ENCODE results near the gene FFAR3.

FFAR3 gene

GRCh38 chr19:35357867-35358573 lies at the start of gene FFAR3:
FFAR3 (plus strand) TSS chr19:35358460; CDS start chr19:35358891, 431 bp downstream.
- peak; percentile 16 to 45 for ATAC-seq

- ATAC-seq = no peak
These were observed 49.4 kb upstream of the FFAR3 start for GRCh38 chr19:35308910-35309309.

GRCh38 chr19:35309481-35310279 lies 48.6 kb upstream of the FFAR3 start:
- no peak for ATAC-seq

DNA sequence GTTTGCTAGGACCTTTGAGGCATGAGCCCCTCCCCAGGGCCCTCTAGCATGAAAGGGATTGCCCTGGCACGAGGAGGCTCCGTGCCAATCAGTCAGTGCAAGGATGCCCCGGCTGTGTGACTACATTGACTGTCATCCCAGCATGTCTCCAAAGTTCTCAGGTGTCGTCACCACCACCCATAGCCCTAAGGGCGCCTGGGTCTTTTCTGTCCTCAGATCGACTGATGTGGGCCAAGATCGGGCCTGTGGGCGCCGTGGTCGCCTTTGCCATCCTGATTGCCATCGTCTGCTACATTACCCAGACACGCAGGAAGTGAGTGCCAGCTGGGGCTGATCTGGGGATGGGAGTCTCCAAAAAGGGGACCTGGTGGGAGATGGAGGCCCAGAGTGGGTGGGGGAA lies 47.9 kb upstream of the FFAR3 start:
- no peak for ATAC-seq

- ATAC-seq = no peak
These were observed 47.3 kb upstream of the FFAR3 start for GRCh38 chr19:35310811-35311465.

DNA sequence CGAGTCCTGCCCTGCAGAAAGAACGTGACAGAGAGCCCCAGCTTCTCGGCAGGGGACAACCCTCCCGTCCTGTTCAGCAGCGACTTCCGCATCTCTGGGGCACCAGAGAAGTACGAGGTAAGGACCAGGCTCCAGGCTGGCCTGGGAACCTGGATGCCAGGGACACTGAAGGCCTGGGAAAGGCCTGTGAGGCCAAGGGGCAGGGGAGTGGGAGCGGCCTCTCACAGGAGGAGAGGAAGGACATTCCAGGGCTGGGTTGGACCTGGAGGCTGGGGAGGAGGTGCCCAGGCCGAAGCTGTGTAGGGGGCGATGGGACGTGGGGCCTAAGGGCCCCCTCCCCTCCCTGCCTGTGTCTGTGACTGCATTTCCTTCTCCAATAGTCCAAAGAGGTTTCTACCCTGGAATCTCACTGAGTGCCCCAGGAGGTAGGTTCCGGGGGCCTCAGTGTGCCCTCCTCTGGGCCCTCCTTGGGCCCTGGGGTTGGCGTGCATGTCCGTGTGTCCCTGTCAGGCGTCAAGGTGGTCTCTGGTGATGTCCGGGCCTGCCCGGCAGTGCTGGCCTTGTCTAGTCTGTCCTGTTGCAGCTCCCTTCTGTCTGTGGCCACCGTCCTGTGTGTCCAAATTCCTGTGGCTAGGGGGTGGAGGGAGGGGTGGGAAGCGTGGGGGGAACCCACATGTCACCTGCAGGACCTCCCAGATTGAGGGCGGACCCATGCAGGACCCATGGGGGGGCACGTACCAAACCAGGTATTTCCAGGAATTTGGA lies 46.2 kb upstream of the FFAR3 start:
- no peak for ATAC-seq

DNA sequence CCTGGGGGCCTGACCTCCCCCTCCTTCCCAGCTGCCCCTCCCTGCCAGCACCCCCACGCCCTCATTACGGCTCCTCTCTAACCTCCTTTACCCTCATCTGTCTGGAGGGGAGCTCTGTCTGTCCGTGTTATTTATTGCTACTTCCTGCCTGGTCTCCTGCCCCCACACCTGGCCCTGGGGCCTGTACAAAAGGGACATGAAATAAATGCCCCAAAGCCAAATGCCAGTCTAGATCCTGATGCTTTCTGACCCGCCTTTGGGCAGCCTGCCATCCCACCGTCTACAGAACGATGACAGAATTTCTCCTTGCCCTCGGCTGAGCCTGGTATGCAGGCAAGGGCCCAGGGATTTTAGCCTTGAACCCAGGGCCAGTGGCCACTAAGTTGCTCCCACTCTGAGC lies 44.7 kb upstream of the FFAR3 start:
- no peak for ATAC-seq

- no peak for ATAC-seq
These were observed 44.2 kb upstream of the FFAR3 start for GRCh38 chr19:35314031-35314430.

DNA sequence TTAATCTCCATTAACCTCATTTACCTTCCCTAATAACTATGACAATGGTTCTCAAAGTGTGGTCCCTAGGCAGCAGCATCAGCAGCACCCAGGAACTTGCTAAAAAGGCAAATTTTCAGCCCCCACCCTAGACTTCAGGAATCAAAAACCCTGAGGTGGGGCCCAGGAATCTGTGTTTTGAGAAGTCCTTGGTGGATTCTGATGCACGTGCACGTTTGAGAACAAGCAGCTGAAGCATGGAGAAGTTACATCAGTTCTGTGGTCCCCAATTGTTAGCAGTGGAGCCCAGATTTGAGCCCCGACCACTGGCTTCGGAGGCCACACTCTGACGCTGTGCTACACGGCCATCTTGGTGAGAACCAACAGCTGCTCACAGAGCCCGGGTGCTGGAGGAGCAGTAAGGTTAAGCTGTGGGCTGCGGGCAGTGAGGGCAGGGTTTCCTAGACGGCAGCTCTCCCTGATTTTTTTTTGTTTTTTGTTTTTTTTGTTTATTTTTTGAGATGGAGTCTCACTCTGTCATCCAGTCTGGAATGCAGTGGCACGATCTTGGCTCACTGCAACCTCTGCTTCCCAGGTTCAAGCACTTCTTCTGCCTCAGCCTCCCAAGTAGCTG lies 43.3 kb upstream of the FFAR3 start:
- ATAC-seq = no peak

DNA sequence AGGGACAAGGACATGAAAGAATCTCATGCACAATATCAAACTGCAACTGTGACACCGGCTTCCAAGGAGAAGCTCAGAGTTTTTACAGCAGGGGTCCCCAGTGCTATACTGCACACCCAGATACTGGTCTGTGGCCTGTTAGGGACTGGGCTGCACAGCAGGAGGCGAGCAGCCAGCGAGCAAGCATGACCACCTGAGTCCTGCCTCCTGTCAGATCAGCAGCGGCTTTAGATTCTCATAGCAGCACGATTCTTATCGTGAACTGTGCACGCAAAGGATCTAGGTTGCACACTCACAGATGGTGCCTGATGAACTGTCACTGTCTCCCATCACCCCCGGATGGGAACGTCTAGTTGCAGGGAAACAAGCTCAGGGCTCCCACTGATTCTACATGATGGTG lies 42.4 kb upstream of the FFAR3 start:
- no peak for ATAC-seq

GRCh38 chr19:35316560-35316959 lies 41.7 kb upstream of the FFAR3 start:
- ATAC-seq = no peak

DNA sequence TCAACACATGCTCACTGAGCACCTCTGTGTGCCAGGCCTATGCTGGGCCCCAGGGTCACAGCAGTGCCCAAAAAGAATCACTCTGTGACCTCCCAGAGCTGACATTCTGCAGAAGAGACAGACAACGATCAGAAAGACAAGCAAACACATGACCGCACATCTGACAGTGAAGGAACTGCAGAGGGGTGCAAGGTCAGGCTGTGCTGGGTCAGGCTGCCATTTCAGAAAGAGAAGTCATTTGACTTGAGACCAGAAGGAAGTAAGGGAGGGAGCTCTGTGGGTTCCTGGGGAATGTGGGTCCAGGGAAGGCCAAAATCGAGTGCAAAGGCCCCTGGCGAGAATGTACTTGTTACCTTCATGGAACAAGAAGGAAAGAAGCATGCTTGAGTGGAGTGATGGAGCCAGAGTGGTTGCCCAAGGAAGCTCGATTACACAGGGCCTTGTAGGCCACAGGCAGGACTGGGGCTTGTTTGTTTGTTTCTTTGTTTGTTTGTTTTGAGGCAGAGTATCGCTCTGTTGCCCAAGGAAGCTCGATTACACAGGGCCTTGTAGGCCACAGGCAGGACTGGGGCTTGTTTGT lies 40.7 kb upstream of the FFAR3 start:
- ATAC-seq = no peak

- peak; percentile 25 to 41 for ATAC-seq
These were observed 39.4 kb upstream of the FFAR3 start for GRCh38 chr19:35318679-35319448.

DNA sequence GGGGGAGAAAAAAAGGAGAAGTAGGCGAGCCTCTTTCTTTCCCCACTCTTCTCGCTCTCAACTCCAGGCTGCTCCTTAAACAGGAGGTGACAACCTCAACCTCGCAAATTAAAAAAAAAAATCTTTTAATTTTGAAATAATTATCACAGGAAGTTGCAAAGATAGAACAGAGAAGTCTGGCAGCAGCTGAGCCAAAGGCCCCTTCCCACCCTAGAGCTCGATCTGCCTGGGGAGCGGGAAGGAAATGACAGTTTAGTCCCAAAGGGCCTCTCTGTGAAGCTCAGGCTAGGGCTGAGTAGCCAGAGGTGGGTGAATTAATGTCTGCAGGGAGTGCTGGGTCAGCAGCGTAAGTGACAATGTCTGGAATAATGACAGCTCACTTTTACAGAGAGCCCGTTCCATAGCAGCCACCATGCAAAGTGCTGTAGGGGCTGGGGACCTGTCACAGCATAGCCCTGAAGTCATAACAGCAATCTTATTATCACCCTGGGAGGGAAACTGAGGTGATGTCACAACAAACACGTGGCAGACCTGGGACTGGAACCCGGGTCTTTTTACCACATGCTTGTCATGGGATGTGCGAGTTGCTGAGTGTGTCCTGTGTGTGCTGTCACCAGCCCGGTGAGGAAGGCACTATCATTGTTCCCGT lies 38.1 kb upstream of the FFAR3 start:
- ATAC-seq = no peak

DNA sequence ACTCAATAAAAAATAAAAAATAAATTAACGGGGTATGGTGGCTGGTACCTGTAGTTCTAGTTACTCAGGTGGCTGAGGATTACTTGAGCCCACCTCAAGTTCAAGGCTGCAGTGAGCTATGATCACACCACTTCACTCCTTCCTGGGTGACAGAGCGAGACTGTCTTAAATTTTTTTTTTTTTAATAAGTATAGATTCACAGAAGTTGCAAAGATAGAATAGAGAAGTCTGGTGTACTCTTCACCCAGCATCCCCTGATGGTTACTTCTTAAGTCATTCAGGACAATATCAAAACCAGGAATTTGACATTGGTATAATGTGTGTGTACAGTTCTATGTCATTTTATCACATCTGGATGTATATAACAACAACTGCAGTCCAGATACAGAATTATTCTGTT lies 37.0 kb upstream of the FFAR3 start:
- no peak for ATAC-seq

DNA sequence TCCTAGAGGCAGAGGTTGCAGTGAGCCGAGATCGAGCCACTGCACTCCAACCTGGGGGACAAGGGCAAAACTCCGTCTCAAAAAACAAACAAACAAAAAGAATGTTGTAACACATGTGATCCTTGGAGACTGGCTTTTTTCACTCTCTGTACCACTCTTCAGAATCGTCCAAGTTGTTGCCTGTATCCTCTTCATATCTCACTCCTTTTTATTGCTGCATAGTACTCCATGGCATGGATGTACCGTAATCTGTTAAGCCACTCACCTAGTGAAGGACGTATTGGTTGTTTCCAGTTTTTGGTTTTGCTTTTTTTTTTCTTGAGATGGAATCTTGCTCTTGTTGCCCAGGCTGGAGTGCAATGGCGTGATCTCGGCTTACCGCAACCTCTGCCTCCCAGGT lies 36.2 kb upstream of the FFAR3 start:
- ATAC-seq = no peak

DNA sequence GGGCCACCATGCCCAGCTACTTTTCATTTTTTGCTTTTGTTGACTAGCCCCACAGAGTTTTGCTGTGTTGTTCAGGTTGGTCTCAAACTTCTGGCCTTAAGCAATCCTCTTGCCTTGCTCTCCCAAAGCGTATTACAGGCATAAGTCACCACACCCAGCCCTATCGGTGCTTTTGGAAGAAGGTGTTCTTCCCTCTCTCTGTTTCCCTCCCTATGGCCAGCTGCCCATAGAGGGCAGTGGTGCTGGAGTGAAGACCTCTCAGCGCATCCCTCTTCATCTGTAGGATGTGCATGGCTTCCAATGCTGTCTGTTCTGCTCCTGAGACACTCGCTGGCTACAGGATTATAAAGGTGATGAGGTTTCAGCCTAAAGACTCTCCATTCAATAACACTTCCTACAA lies 30.6 kb upstream of the FFAR3 start:
- no peak for ATAC-seq

GRCh38 chr19:35328851-35329285 lies 29.4 kb upstream of the FFAR3 start, which contains the start of gene CD22:
CD22 (plus strand) TSS chr19:35329187; CDS start chr19:35332041, 2,854 bp downstream.
- peak in 1 of 2 donors; percentile 49 for ATAC-seq

GRCh38 chr19:35329323-35329722 lies 28.9 kb upstream of the FFAR3 start:
- ATAC-seq = no peak

GRCh38 chr19:35330475-35330874 lies 27.8 kb upstream of the FFAR3 start:
- ATAC-seq = no peak
